Ishikawa (cell line): ENCODE results near the gene KIRREL3.

Experiments used
- CEBPB ChIP-seq: IDR thresholded peaks from 2 replicates; pipeline ENCODE4 v1.6.1; 2012
- EP300 ChIP-seq: IDR thresholded peaks from 2 replicates; pipeline ENCODE4 v1.6.1; 2012; ENCODE audit warnings: borderline replicate concordance
- TAF1 ChIP-seq: IDR thresholded peaks from 2 replicates; pipeline ENCODE4 v1.6.1; 2012; ENCODE audit warnings: low read depth, mild to moderate bottlenecking
- TF ChIP-seq, protein P1 (sequence below): IDR thresholded peaks from 2 replicates; pipeline ENCODE4 v1.6.1; 2012; ENCODE audit warnings: low read depth, mild to moderate bottlenecking

DNA sequence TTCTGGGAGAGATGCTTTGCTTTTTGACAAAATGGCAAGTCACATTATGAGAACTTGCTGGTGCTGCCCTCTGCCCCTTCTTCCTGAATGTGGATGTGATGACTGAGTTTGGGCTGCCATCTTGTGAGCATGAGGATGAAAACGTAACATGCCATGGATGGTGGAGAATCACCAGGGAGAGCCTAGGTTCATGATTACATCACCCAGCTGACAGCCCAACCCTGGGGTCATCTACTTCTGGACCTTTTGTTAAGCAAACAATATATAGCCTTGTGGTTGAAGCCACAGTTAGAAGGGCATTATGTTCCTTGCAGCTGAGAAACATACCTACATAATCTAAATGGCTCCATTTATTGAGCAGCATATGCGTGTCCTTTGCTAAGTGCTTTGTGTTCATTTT, 321.5 kb downstream of the KIRREL3 start:
- no peak for TF ChIP-seq EP300
- no peak for TF ChIP-seq TAF1
- no peak for TF ChIP-seq CEBPB
- TF ChIP-seq, protein P1, sequence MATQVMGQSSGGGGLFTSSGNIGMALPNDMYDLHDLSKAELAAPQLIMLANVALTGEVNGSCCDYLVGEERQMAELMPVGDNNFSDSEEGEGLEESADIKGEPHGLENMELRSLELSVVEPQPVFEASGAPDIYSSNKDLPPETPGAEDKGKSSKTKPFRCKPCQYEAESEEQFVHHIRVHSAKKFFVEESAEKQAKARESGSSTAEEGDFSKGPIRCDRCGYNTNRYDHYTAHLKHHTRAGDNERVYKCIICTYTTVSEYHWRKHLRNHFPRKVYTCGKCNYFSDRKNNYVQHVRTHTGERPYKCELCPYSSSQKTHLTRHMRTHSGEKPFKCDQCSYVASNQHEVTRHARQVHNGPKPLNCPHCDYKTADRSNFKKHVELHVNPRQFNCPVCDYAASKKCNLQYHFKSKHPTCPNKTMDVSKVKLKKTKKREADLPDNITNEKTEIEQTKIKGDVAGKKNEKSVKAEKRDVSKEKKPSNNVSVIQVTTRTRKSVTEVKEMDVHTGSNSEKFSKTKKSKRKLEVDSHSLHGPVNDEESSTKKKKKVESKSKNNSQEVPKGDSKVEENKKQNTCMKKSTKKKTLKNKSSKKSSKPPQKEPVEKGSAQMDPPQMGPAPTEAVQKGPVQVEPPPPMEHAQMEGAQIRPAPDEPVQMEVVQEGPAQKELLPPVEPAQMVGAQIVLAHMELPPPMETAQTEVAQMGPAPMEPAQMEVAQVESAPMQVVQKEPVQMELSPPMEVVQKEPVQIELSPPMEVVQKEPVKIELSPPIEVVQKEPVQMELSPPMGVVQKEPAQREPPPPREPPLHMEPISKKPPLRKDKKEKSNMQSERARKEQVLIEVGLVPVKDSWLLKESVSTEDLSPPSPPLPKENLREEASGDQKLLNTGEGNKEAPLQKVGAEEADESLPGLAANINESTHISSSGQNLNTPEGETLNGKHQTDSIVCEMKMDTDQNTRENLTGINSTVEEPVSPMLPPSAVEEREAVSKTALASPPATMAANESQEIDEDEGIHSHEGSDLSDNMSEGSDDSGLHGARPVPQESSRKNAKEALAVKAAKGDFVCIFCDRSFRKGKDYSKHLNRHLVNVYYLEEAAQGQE: no peak
